ENCODE results near the gene IZUMO4. TPM values are rescaled to one million over a fixed set of nuclear protein-coding genes. Genes with fewer than 3 reads are reported as not detected.
A peak's percentile ranks its signal among the peaks of the same experiment; 100 is the strongest.
"Not testable (repeated sequence)": the region's sequence is repeated elsewhere in the genome, so short reads cannot be mapped to it uniquely, and the experiment has no call there.

IZUMO4 gene
- total and polyA plus RNA-seq, 10 of the 15 experiments (the other 5 are each of a cell fraction or from before 2014, with no cell fraction given), result 0.53 to 27.1 (median 7.5) TPM

DNA sequence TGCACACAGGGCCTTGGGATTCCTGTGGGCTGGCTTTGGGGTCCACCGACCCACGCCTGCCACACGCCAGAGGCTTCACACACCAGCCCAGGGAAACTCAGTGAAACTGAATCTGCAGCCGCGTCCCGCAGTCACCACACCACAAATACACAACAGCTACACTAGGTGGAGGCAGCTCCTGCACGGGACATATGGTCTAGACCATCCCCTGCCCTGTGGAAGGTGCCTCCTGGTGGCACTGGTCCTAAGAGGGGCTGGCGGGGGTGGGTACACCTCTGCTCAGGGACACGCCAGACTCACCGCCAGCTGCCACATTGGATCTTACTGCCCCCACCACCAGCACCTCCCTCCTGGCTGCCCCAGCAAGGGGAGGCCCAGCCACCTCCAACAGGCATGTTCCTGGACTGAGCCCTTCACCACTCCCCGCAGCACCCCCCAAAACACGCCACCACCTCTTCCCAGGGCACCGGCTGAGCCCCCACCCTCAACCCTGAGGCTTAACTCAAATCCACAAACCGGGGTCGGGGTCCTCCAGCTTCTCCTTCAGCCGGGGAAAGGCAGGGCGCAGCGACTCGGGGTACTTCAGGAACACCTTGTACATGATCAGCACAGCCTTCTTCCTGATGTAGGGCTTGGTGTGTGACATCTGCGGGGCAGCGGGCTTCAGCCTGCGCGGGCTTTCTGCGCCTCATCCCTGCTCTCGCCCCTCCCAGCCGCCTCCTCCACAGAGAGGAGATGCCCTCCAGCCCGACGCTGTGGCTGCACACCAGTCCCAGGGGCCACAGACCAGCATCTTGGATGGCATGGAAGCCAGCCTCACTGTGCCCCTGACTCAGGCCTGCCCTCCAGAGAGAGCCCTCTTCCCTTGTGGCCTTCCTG lies 33.4 kb downstream of the IZUMO4 start:
- ChIA-PET SMC1A (ENCODE audit: uncharacterized antibody, unreplicated experiment) (no interaction called here), CTCF (no interaction called here), POLR2A (no interaction called here), RAD21 (ENCODE audit: unreplicated experiment) (interaction anchor here (0.6 kb wide), 1 partner anchor 189 kb away, joined by 4 read pairs; no protein-coding TSS in a partner anchor)
- Histone ChIP-seq H3K4me1 (ENCODE audit: control insufficient read depth, insufficient read depth, low read length) (no peaks in the 10 kb centered on the region), H3K4me2 (ENCODE audit: control insufficient read depth, insufficient read depth) (no peak overlapping the region), H3K4me3 (no peak overlapping the region), H3K79me2 (ENCODE audit: control insufficient read depth, insufficient read depth, low read length) (no peaks in the 10 kb centered on the region; the same call in 1 of the 2 replicates), H3K9me3 (replicated peaks; ENCODE audit: control insufficient read depth, insufficient read depth, low read length) (no peaks in the 10 kb centered on the region), H2AFZ (ENCODE audit: control insufficient read depth, low read depth, low read length) (no peak overlapping the region), H3K27me3 (replicated peaks in 1 of 2; ENCODE audit: control insufficient read depth in 2 of 2, insufficient read depth in 2 of 2, low read length in 1 of 2) (no peaks in the 10 kb centered on the region), H4K20me1 (ENCODE audit: control insufficient read depth, insufficient read depth) (no peaks in the 10 kb centered on the region), H3K36me3 (ENCODE audit: control insufficient read depth in 2 of 2, insufficient read depth in 2 of 2, low read length in 1 of 2) (peaks cover 18 to 48% of the 10 kb centered on the region in 2 experiments; a peak in 3 of 4 replicates), H3K9ac (ENCODE audit: control insufficient read depth, insufficient read depth, low read length) (no peak overlapping the region), H3K27ac (ENCODE audit: control insufficient read depth, insufficient read depth) (no peak overlapping the region)
- WGBS (ENCODE audit: insufficient coverage, insufficient replicate concordance, low lambda C conversion rate, missing lambda C conversion rate), result 96% methylated on average over 23 of the region's 28 CpGs
- TF ChIP-seq POLR2A (IDR thresholded peaks at IDR 0.05; ENCODE audit: low read depth, low read length), result peak; percentile 41
- TF ChIP-seq, protein P1, sequence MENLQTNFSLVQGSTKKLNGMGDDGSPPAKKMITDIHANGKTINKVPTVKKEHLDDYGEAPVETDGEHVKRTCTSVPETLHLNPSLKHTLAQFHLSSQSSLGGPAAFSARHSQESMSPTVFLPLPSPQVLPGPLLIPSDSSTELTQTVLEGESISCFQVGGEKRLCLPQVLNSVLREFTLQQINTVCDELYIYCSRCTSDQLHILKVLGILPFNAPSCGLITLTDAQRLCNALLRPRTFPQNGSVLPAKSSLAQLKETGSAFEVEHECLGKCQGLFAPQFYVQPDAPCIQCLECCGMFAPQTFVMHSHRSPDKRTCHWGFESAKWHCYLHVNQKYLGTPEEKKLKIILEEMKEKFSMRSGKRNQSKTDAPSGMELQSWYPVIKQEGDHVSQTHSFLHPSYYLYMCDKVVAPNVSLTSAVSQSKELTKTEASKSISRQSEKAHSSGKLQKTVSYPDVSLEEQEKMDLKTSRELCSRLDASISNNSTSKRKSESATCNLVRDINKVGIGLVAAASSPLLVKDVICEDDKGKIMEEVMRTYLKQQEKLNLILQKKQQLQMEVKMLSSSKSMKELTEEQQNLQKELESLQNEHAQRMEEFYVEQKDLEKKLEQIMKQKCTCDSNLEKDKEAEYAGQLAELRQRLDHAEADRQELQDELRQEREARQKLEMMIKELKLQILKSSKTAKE (IDR thresholded peaks at IDR 0.05; ENCODE audit: low read depth, poor library complexity, severe bottlenecking), result no peak
- no TSS peak for BruUV-seq (replicated peaks)
- intact Hi-C loops (cut with micrococcal nuclease; ENCODE audit: unreplicated experiment) (no loop called here), in situ Hi-C loops (cut with MboI) (no loop called here)
- FAIRE-seq (no peak), ATAC-seq (no peak), DNase-seq (ENCODE audit: low read depth, low spot score) (no peak)

DNA sequence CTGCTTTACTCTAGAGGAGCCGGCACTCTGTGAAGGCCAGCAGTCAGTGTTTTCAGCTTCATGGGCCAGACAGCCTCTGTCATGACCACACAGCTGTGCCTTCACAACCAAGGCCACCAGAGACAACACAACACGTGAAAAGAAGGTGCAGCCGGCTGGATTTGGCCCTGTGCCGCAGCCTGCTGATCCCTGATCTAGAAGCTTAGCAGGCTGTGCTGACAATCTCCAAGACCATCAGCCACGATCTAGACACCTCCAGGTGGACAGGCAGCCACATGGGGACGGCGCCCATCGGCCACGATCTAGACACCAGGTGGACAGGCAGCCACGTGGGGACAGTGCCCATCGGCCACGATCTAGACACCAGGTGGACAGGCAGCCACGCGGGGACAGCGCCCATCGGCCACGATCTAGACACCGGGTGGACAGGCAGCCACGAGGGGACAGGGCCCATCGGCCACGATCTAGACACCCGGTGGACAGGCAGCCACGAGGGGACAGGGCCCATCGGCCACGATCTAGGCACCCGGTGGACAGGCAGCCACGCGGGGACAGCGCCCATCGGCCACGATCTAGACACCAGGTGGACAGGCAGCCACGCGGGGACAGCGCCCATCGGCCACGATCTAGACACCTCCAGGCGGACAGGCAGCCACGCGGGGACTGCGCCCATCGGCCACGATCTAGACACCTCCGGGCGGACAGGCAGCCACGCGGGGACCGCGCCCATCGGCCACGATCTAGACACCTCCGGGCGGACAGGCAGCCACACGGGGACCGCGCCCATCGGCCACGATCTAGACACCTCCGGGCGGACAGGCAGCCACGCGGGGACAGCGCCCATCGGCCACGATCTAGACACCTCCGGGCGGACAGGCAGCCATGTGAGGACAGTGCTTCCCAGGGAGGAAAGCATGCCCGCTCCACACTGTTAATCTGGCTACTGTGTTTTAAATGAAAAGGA lies 34.6 kb downstream of the IZUMO4 start:
- ATAC-seq; H3K4me2 ChIP-seq (ENCODE audit: control insufficient read depth, insufficient read depth); H4K20me1 ChIP-seq (ENCODE audit: control insufficient read depth, insufficient read depth); intact Hi-C loops (cut with micrococcal nuclease; ENCODE audit: unreplicated experiment); SMC1A ChIA-PET (ENCODE audit: uncharacterized antibody, unreplicated experiment); H3K9ac ChIP-seq (ENCODE audit: control insufficient read depth, insufficient read depth, low read length); H3K4me1 ChIP-seq (ENCODE audit: control insufficient read depth, insufficient read depth, low read length); CTCF ChIA-PET; FAIRE-seq; H3K9me3 ChIP-seq (replicated peaks; ENCODE audit: control insufficient read depth, insufficient read depth, low read length); H3K27me3 ChIP-seq (replicated peaks in 1 of 2; ENCODE audit: control insufficient read depth in 2 of 2, insufficient read depth in 2 of 2, low read length in 1 of 2); H3K27ac ChIP-seq (ENCODE audit: control insufficient read depth, insufficient read depth); RAD21 ChIA-PET (ENCODE audit: unreplicated experiment); POLR2A ChIA-PET; H3K79me2 ChIP-seq (ENCODE audit: control insufficient read depth, insufficient read depth, low read length); in situ Hi-C loops (cut with MboI); H2AFZ ChIP-seq (ENCODE audit: control insufficient read depth, low read depth, low read length); BruUV-seq (replicated peaks); H3K4me3 ChIP-seq; DNase-seq (ENCODE audit: low read depth, low spot score): not testable (repeated sequence)
- peaks cover 13 to 50% of the 10 kb centered on the region in 2 experiments; a peak in 3 of 4 replicates for H3K36me3 ChIP-seq (ENCODE audit: control insufficient read depth in 2 of 2, insufficient read depth in 2 of 2, low read length in 1 of 2)
- 96% methylated on average over 46 of the region's 67 CpGs for WGBS (ENCODE audit: insufficient coverage, insufficient replicate concordance, low lambda C conversion rate, missing lambda C conversion rate)

Data from GM12878 (cell line).